GM23338 (cell line): ENCODE data around the gene TSC22D2.

Source experiments
- CTCF ChIP-seq, 2 experiments: fragments of 200-600 bp in 1 of 2; sonication (generic) in 1 of 2; conservative IDR thresholded peaks; 2 replicates each; pipeline versions ENCODE4 v1.5.1 to v1.6.1; 2016 to 2017; ENCODE audit warnings: antibody characterized with exemption in 2 of 2, low read depth in 2 of 2, mild to moderate bottlenecking in 2 of 2, moderate library complexity in 1 of 2
- EZH2 ChIP-seq: fragments of 200-600 bp; sonication (generic); IDR thresholded peaks from one replicate; pipeline ENCODE4 v1.8.0; 2017; ENCODE audit warnings: antibody characterized with exemption, mild to moderate bottlenecking, low read depth; ENCODE audit not compliant: unreplicated experiment

GRCh38 chr3:150460484-150460883 is 52.4 kb downstream of the TSC22D2 start:
- no peak for TF ChIP-seq EZH2
- TF ChIP-seq CTCF (conservative IDR thresholded peaks at IDR 0.05; ENCODE audit: low read depth in 2 of 2), result no peak
